ENCODE results near the gene PTX3. TPM values are rescaled to one million over a fixed set of nuclear protein-coding genes. Genes with fewer than 3 reads are reported as not detected.

Gene PTX3
- total and polyA plus RNA-seq, 7 donors = 0.19 to 21.8 (median 0.63) TPM

GRCh38 chr3:157487339-157487738 lies 50.7 kb downstream of the PTX3 start:
- intact Hi-C loops (cut with DNase I) = no loop called here
- 48 to 100% (median 88%) methylated on average over 1 of the region's 1 CpG for WGBS, 3 donors
- TF ChIP-seq CTCF (IDR thresholded peaks at IDR 0.05) = no peak

DNA sequence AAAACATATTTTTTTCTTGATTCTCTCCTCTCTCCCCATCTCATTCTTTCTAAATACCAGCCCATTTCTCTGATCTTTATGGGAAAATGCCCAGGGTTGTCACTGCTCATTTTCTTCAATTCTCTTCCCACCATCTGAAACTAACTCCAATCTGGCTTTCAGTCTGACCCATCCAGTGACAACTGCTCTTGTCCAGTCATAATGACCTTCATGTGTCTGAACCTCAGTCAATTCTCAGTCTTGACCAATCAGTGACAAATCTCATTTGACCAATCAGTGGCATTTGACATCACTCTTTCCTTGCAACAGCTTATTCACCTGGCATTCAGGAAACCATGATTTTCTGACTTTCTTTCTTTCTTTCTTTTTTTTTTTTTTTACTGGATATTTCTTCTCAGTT lies 51.5 kb downstream of the PTX3 start:
- no peak for DNase-seq
- no peak overlapping the region for H3K27ac ChIP-seq
- H3K4me3 ChIP-seq = no peak overlapping the region
- peaks cover 0 to 2% (median 0%) of the 10 kb centered on the region in 3 donors for H3K27me3 ChIP-seq (ENCODE audit: insufficient read depth in 3 of 3, low read length in 2 of 3)
- no peak for TF ChIP-seq CTCF (IDR thresholded peaks at IDR 0.05)
- no peaks in the 10 kb centered on the region for H3K9me3 ChIP-seq
- H3K4me1 ChIP-seq = no peaks in the 10 kb centered on the region
- H3K36me3 ChIP-seq (ENCODE audit: insufficient read depth in 1 of 2, low read depth in 1 of 2) = no peaks in the 10 kb centered on the region
- ATAC-seq = no peak
- intact Hi-C loops (cut with DNase I) = no loop called here

More at GRCh38 chr3:157487339-157487738, 50.7 kb downstream of the PTX3 start:
- H3K27me3 ChIP-seq (ENCODE audit: insufficient read depth in 3 of 3, low read length in 2 of 3) = peaks cover 0 to 2% (median 0%) of the 10 kb centered on the region in 3 donors
- no peaks in the 10 kb centered on the region for H3K36me3 ChIP-seq (ENCODE audit: insufficient read depth in 1 of 2, low read depth in 1 of 2)
- H3K27ac ChIP-seq = no peak overlapping the region
- H3K4me1 ChIP-seq = no peaks in the 10 kb centered on the region
- no peak for DNase-seq
- no peaks in the 10 kb centered on the region for H3K9me3 ChIP-seq
- H3K4me3 ChIP-seq = no peak overlapping the region
- ATAC-seq = no peak

- Histone ChIP-seq H3K27me3 (ENCODE audit: insufficient read depth in 3 of 3, low read length in 2 of 3) (peaks cover 0 to 2% (median 0%) of the 10 kb centered on the region in 3 donors), H3K4me1 (no peaks in the 10 kb centered on the region), H3K27ac (no peak overlapping the region), H3K36me3 (ENCODE audit: insufficient read depth in 1 of 2, low read depth in 1 of 2) (no peaks in the 10 kb centered on the region), H3K4me3 (no peak overlapping the region), H3K9me3 (no peaks in the 10 kb centered on the region)
- DNase-seq = no peak
- no peak for TF ChIP-seq CTCF (IDR thresholded peaks at IDR 0.05)
- intact Hi-C loops (cut with DNase I) = loop anchor here in 1 of 2 donors (10.0 kb wide), 1 partner anchor 286 kb away; no protein-coding TSS in a partner anchor
- ATAC-seq = no peak
- 92 to 96% (median 93%) methylated on average over 2 of the region's 2 CpGs for WGBS, 3 donors
Observed at GRCh38 chr3:157491136-157491535, 54.5 kb downstream of the PTX3 start.

Other genes starting within 250 kb of the PTX3 start
- gene VEPH1, start 66.6 kb downstream of the PTX3 start, total RNA-seq = under 1 TPM in 2 of 4 donors, not detected in 2; 0.25 to 0.34 TPM
- gene VEPH1, start 66.6 kb downstream of the PTX3 start, polyA plus RNA-seq = under 1 TPM; 0.14 to 0.27 (median 0.17) TPM